MM.1S (cell line): ENCODE measurements around the gene NLGN1.

Source experiments
- DNase-seq: peaks from one replicate; pipeline ENCODE4 v3.0.0-alpha.2; 2015
- H2AFZ ChIP-seq: fragments of 300-600 bp; sonication (generic); 2 replicates; pipeline ENCODE4 v1.6.0; 2016; ENCODE audit warnings: antibody characterized with exemption, low read length
- H3F3A ChIP-seq: fragments of 300-600 bp; sonication (generic); 2 replicates; pipeline ENCODE4 v1.6.1; 2016; ENCODE audit warnings: mild to moderate bottlenecking, antibody characterized with exemption, low read length, moderate library complexity, mixed read lengths; ENCODE audit not compliant: insufficient read depth
- H3K27ac ChIP-seq: fragments of 300-600 bp; sonication (generic); 2 replicates; pipeline ENCODE4 v1.5.1; 2016; ENCODE audit warnings: mild to moderate bottlenecking, low read length
- H3K27me3 ChIP-seq: fragments of 300-600 bp; sonication (generic); replicated peaks from 2 replicates; pipeline ENCODE4 v1.6.0; 2016; ENCODE audit warnings: low read length; ENCODE audit not compliant: insufficient read depth
- H3K36me3 ChIP-seq: fragments of 300-600 bp; sonication (generic); replicated peaks from 2 replicates; pipeline ENCODE4 v1.6.1; 2016; ENCODE audit warnings: mild to moderate bottlenecking, low read length, mixed read lengths; ENCODE audit not compliant: insufficient read depth
- H3K4me1 ChIP-seq: fragments of 300-600 bp; sonication (generic); 2 replicates; pipeline ENCODE4 v1.6.1; 2016; ENCODE audit warnings: low read length, mixed read lengths
- H3K4me2 ChIP-seq: fragments of 300-600 bp; sonication (generic); 2 replicates; pipeline ENCODE4 v1.6.0; 2016; ENCODE audit warnings: low read depth, low read length
- H3K4me3 ChIP-seq: fragments of 300-600 bp; sonication (generic); 2 replicates; pipeline ENCODE4 v1.5.1; 2016; ENCODE audit warnings: low read length, mixed read lengths
- H3K79me2 ChIP-seq: fragments of 300-600 bp; sonication (generic); 2 replicates; pipeline ENCODE4 v1.6.1; 2016; ENCODE audit warnings: mixed run types, low read length, mixed read lengths
- H3K9ac ChIP-seq: fragments of 300-600 bp; sonication (generic); 2 replicates; pipeline ENCODE4 v1.6.1; 2016; ENCODE audit warnings: low read length, mixed read lengths
- H3K9me2 ChIP-seq: fragments of 300-600 bp; sonication (generic); replicated peaks from 2 replicates; pipeline ENCODE4 v1.6.1; 2016; ENCODE audit warnings: mild to moderate bottlenecking, low read length, mixed read lengths; ENCODE audit not compliant: insufficient read depth
- H3K9me3 ChIP-seq: fragments of 300-600 bp; sonication (generic); replicated peaks from 2 replicates; pipeline ENCODE4 v1.6.1; 2016; ENCODE audit warnings: mild to moderate bottlenecking, low read length, mixed read lengths; ENCODE audit not compliant: insufficient read depth
- H4K20me1 ChIP-seq: fragments of 300-600 bp; sonication (generic); 2 replicates; pipeline ENCODE4 v1.6.1; 2016; ENCODE audit warnings: mild to moderate bottlenecking, low read length, moderate library complexity, mixed read lengths; ENCODE audit not compliant: insufficient read depth
- EZH2 ChIP-seq: fragments of 300-600 bp; sonication (generic); optimal IDR thresholded peaks from 2 replicates; pipeline ENCODE3; 2017; ENCODE audit warnings: low read depth, mild to moderate bottlenecking, antibody characterized with exemption, low read length, mixed read lengths
- EZH2phosphoT487 ChIP-seq: fragments of 300-600 bp; sonication (generic); IDR thresholded peaks from 2 replicates; pipeline ENCODE4 v1.6.1; 2018; ENCODE audit warnings: antibody characterized with exemption, low read length
- TF ChIP-seq, protein P1 (sequence below): fragments of 300-600 bp; sonication (generic); IDR thresholded peaks from 2 replicates; pipeline ENCODE4 v1.5.1; 2016; ENCODE audit warnings: antibody characterized with exemption, low read length, mixed read lengths

Gene NLGN1

GRCh38 chr3:173403376-173403775, 5.8 kb downstream of the NLGN1 start:
- Histone ChIP-seq H3K9ac (no peak overlapping the region), H3K36me3 (no peaks in the 10 kb centered on the region), H3K27ac (no peak overlapping the region), H3K4me2 (no peak overlapping the region), H3K9me3 (no peaks in the 10 kb centered on the region), H3K4me1 (peaks cover 3% of the 10 kb centered on the region), H3K9me2 (no peaks in the 10 kb centered on the region), H3K79me2 (no peaks in the 10 kb centered on the region), H3K4me3 (no peak overlapping the region), H3K27me3 (no peaks in the 10 kb centered on the region), H2AFZ (no peak overlapping the region), H4K20me1 (no peaks in the 10 kb centered on the region), H3F3A (0 out of 2 replicates have a peak, but pooled peaks cover 4% of the 10 kb centered on the region)
- TF ChIP-seq, protein P1, sequence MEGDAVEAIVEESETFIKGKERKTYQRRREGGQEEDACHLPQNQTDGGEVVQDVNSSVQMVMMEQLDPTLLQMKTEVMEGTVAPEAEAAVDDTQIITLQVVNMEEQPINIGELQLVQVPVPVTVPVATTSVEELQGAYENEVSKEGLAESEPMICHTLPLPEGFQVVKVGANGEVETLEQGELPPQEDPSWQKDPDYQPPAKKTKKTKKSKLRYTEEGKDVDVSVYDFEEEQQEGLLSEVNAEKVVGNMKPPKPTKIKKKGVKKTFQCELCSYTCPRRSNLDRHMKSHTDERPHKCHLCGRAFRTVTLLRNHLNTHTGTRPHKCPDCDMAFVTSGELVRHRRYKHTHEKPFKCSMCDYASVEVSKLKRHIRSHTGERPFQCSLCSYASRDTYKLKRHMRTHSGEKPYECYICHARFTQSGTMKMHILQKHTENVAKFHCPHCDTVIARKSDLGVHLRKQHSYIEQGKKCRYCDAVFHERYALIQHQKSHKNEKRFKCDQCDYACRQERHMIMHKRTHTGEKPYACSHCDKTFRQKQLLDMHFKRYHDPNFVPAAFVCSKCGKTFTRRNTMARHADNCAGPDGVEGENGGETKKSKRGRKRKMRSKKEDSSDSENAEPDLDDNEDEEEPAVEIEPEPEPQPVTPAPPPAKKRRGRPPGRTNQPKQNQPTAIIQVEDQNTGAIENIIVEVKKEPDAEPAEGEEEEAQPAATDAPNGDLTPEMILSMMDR: no peak
- TF ChIP-seq EZH2phosphoT487: no peak
- DNase-seq: no peak

GRCh38 chr3:173404156-173404555, 6.6 kb downstream of the NLGN1 start:
- no peak overlapping the region for H3K27ac ChIP-seq
- H4K20me1 ChIP-seq: no peaks in the 10 kb centered on the region
- H3K79me2 ChIP-seq: no peaks in the 10 kb centered on the region
- H3K9me2 ChIP-seq: no peaks in the 10 kb centered on the region
- H3F3A ChIP-seq: no peaks in the 10 kb centered on the region
- H2AFZ ChIP-seq: no peak overlapping the region
- H3K27me3 ChIP-seq: no peaks in the 10 kb centered on the region
- TF ChIP-seq EZH2 (no peak), EZH2phosphoT487 (no peak)
- TF ChIP-seq, protein P1: no peak
- no peak overlapping the region for H3K9ac ChIP-seq
- H3K36me3 ChIP-seq: no peaks in the 10 kb centered on the region
- no peak for DNase-seq
- no peak overlapping the region for H3K4me3 ChIP-seq
- no peaks in the 10 kb centered on the region for H3K9me3 ChIP-seq
- no peak overlapping the region for H3K4me2 ChIP-seq
- H3K4me1 ChIP-seq: no peaks in the 10 kb centered on the region

- no peak overlapping the region for H3K4me2 ChIP-seq
- no peak overlapping the region for H3K27ac ChIP-seq
- no peaks in the 10 kb centered on the region for H3F3A ChIP-seq
Measured at GRCh38 chr3:173410436-173410835, 12.9 kb downstream of the NLGN1 start.

More at GRCh38 chr3:173410436-173410835, 12.9 kb downstream of the NLGN1 start:
- no peaks in the 10 kb centered on the region for H3K9me2 ChIP-seq
- no peaks in the 10 kb centered on the region for H3K36me3 ChIP-seq
- H3K27me3 ChIP-seq: no peaks in the 10 kb centered on the region
- H3K9ac ChIP-seq: no peak overlapping the region
- no peaks in the 10 kb centered on the region for H3K9me3 ChIP-seq
- H3K4me3 ChIP-seq: no peak overlapping the region
- H4K20me1 ChIP-seq: no peaks in the 10 kb centered on the region
- TF ChIP-seq EZH2phosphoT487: no peak
- TF ChIP-seq, protein P1: no peak
- TF ChIP-seq EZH2: no peak
- no peaks in the 10 kb centered on the region for H3K4me1 ChIP-seq
- DNase-seq: no peak
- no peaks in the 10 kb centered on the region for H3K79me2 ChIP-seq
- H2AFZ ChIP-seq: no peak overlapping the region
